HFFc6 (cell line): ENCODE measurements around the gene DGAT2. TPM values are rescaled to one million over a fixed set of nuclear protein-coding genes. Genes with fewer than 3 reads are reported as not detected.

Source experiments
- DNase-seq: peaks from one replicate; pipeline ENCODE4 v3.0.0-alpha.2; 2018
- H3K27ac Mint-ChIP-seq: 2 replicates; pipeline ENCODE4 v1.8.0; 2020; ENCODE audit warnings: mild to moderate bottlenecking, mixed read lengths
- H3K27me3 Mint-ChIP-seq: 2 replicates; pipeline ENCODE4 v1.8.0; 2021; ENCODE audit warnings: mild to moderate bottlenecking, moderate library complexity, mixed read lengths; ENCODE audit not compliant: insufficient read depth
- H3K36me3 Mint-ChIP-seq: 2 replicates; pipeline ENCODE4 v1.8.0; 2021; ENCODE audit warnings: low read depth, mixed read lengths
- H3K4me1 Mint-ChIP-seq: 2 replicates; pipeline ENCODE4 v1.8.0; 2020; ENCODE audit warnings: low read depth, mixed read lengths
- H3K4me3 Mint-ChIP-seq: 2 replicates; pipeline ENCODE4 v1.8.0; 2020; ENCODE audit warnings: mild to moderate bottlenecking, moderate library complexity, mixed read lengths
- H3K9me3 Mint-ChIP-seq: 2 replicates; pipeline ENCODE4 v1.8.0; 2020; ENCODE audit warnings: mild to moderate bottlenecking, mixed read lengths
- CTCF ChIP-seq: fragments of 200-600 bp; sonication (generic); IDR thresholded peaks from 2 replicates; pipeline ENCODE4 v1.5.0; 2021; ENCODE audit warnings: antibody characterized with exemption, mild to moderate bottlenecking
- total RNA-seq, 6 experiments: library from RNA; stranded (reverse); fragmentation: NEBNext Ultra II Directional; extraction: Animal tissue kit (Norgen Biotek cat#: 25700); gene quantifications; 2 replicates in 1 of 6; 3 replicates in 5 of 6; pipeline ENCODE4 v1.2.3, GENCODE V29; 2021

The DGAT2 gene
- total RNA-seq, 6 experiments from 2014 or later = 0.23 to 0.55 (median 0.36) TPM

GRCh38 chr11:75792997-75793800, 24.6 kb downstream of the DGAT2 start:
- no peaks in the 10 kb centered on the region for H3K9me3 Mint-ChIP-seq
- H3K27ac Mint-ChIP-seq = no peak overlapping the region
- peaks cover 23% of the 10 kb centered on the region for H3K27me3 Mint-ChIP-seq
- TF ChIP-seq CTCF = no peak
- peaks cover 32% of the 10 kb centered on the region for H3K4me1 Mint-ChIP-seq
- no peak for DNase-seq
- H3K36me3 Mint-ChIP-seq = no peaks in the 10 kb centered on the region
- H3K4me3 Mint-ChIP-seq = no peak overlapping the region

GRCh38 chr11:75793966-75794365, 25.4 kb downstream of the DGAT2 start:
- H3K4me1 Mint-ChIP-seq = peaks cover 32% of the 10 kb centered on the region
- TF ChIP-seq CTCF = no peak
- H3K9me3 Mint-ChIP-seq = no peaks in the 10 kb centered on the region
- no peak for DNase-seq
- H3K27ac Mint-ChIP-seq = no peak overlapping the region
- H3K4me3 Mint-ChIP-seq = no peak overlapping the region
- no peaks in the 10 kb centered on the region for H3K36me3 Mint-ChIP-seq
- peaks cover 16% of the 10 kb centered on the region for H3K27me3 Mint-ChIP-seq

GRCh38 chr11:75795276-75796090, 26.9 kb downstream of the DGAT2 start:
- no peak for TF ChIP-seq CTCF
- Mint-ChIP-seq H3K4me1 (peaks cover 32% of the 10 kb centered on the region), H3K9me3 (no peaks in the 10 kb centered on the region), H3K4me3 (no peak overlapping the region), H3K36me3 (no peaks in the 10 kb centered on the region), H3K27me3 (peaks cover 13% of the 10 kb centered on the region), H3K27ac (no peak overlapping the region)
- no peak for DNase-seq

- Mint-ChIP-seq H3K9me3 (no peaks in the 10 kb centered on the region), H3K36me3 (no peaks in the 10 kb centered on the region), H3K4me3 (no peak overlapping the region), H3K27me3 (peaks cover 9% of the 10 kb centered on the region), H3K4me1 (peaks cover 27% of the 10 kb centered on the region), H3K27ac (no peak overlapping the region)
- no peak for TF ChIP-seq CTCF
- DNase-seq = no peak
Measured at GRCh38 chr11:75796091-75796435, 27.5 kb downstream of the DGAT2 start.

GRCh38 chr11:75797116-75797515, 28.5 kb downstream of the DGAT2 start:
- no peaks in the 10 kb centered on the region for H3K9me3 Mint-ChIP-seq
- H3K4me1 Mint-ChIP-seq = peaks cover 22% of the 10 kb centered on the region
- no peak for DNase-seq
- H3K27ac Mint-ChIP-seq = peak overlapping the region; percentile 60; the same call in 1 of the 2 replicates
- no peak overlapping the region for H3K4me3 Mint-ChIP-seq
- H3K27me3 Mint-ChIP-seq = peaks cover 9% of the 10 kb centered on the region
- H3K36me3 Mint-ChIP-seq = no peaks in the 10 kb centered on the region
- TF ChIP-seq CTCF = no peak
